ENCODE results near the gene MACROH2A1.

The MACROH2A1 gene

DNA sequence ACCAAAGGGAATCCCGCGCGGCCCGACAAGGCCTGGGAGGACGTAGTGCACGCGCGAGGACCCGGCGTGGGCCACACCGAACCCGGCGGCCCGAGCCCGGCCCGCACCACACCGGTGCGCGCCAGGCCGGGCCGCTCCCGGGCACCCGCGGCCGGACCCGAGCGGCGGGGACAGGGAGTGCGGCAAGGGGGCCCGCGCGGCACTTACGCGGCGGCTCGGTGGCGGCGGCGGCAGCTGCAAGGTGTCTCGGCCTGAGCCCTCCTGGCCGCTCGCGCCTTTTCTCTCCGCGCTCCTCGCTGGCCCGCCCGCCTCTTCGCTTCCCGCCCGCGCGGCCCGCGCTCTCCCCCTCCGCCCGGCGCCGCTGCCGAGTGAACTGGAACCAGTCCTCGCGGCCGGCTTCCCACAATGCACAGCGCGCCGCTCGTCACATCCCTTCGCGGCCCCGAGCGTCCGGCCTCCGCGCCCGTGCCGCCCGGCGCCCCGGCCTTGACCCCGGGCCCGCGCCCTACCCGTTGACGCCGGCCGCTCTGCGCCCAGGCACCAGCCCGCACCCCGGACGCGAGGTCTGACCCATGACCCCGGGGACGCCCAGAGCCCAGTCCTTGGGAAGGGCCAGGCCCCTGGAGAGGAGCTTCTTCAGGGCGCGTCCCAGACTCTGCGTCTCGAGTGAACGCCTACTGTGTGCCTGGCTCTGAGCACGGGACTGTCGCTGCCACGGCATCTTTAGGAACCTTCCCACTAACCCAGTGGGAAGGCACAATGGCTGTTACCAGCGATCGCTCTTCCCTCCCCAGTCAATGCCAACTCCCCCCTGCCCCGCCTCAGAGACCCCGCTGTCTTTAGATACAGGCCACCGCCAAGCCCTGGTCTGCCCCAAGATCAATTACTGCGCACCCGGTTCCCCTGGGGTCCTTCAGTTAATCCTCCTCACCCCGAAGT is at the start of gene MACROH2A1:
MACROH2A1 (minus strand) TSS at position 377 of the 939 bp plus-strand sequence. CDS start 10,138 bp downstream, outside the sequence.
- DNase-seq: peak; percentile 90

DNA sequence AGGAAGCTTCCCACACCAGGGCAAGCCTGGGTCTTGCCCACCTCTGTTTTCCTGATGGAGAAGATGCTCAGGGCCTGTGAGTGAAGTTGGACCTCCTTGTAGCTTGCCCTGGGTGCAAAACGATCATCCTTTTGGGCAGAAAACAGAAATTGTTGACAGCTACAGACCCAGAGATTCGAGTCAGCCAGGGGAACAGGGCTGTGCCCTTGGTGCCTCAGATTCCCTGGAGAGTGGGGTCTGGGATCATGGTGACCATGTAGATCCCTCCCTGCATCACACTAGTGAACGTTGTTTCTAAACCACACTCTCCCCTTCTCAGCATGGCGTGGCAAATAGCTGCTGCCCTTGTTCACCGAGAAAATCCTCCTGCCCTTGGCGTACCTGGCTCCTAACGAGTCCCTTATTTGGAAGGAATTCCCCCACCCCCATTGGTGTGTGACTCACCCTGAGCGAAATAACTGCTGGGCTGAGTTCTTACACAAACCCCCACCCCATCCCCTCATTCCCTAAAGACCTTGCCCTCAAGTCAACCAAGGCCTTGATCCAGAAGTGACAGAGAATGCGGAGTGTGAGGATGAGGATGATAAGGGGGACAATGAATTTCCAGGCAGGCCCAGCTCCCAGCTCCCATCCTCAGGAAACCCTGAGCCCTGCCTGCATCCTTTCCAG is 49.2 kb upstream of the MACROH2A1 start:
- DNase-seq: no peak

DNA sequence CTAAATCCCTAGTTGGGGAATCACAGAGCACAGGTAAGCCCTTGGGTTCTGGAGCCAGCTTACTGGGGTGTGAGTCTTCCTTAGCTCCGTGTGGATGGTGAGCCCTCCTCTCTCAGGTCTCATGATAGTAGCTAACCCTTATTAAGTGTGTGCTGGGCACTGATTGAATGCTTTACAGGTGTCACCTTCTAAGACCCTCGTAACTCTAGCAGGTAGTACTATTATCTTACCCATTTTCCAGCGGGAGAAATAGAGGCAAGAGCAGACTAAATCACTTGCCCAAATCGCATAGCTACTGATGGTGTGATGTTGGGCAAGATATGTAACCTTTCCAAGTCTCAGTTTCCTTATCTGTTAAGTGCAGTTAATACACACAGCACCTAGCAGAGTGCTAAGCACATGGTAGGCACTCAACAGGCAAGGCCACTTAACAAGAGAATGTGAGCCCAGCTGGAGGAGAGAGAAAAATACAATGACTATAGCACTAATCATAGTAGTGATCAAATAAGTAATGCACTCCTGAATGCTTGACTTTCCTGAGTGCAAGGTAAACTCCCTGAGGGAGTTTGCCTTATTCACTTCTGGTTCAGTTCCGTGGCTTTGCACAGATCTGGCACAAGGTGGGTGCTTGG is 48.4 kb upstream of the MACROH2A1 start, which contains the start of gene DCANP1:
DCANP1 (minus strand) TSS at position 51 of the 632 bp plus-strand sequence. CDS start 240 bp downstream, outside the sequence.
- no peak for DNase-seq

DNA sequence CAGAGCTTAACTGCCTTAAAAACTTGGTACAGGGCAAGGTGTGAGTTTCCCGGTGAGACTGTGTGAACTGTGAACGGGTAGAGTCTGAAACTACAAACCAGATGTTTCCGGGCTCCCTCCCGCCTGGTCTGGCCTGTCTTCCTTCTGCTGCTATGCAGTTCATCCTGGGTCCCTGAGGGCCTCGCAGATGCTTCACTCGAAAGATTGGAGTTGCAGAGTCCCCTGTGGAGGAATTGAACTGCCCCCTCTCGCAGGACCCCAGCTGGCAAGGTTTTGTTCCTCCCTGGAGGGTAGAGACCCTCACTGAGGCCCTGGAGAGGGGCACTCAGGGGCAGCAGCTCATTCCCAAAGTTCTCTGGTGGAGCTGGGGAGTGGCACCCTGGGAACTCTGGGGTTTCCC is 47.6 kb upstream of the MACROH2A1 start:
- no peak for DNase-seq

DNA sequence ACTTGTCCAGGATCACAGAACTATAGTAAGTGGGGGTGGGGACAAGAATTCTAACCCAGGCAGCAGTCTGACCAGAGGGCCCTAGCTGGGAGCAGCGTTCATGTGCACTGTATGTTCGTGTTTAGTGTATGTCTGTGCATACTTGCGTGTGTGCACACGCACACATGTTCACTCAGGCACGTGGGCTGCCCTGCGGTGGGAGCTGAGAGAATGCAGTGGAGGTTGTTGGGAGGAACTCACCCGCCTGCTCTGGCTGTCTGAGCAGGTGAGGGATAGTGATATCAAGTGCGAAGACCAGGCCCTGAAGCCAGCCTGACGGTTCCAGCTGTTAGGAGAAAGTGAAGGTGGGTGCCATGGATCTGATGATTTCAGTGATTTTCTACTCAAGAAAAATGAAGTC is 47.2 kb upstream of the MACROH2A1 start:
- DNase-seq: no peak

DNA sequence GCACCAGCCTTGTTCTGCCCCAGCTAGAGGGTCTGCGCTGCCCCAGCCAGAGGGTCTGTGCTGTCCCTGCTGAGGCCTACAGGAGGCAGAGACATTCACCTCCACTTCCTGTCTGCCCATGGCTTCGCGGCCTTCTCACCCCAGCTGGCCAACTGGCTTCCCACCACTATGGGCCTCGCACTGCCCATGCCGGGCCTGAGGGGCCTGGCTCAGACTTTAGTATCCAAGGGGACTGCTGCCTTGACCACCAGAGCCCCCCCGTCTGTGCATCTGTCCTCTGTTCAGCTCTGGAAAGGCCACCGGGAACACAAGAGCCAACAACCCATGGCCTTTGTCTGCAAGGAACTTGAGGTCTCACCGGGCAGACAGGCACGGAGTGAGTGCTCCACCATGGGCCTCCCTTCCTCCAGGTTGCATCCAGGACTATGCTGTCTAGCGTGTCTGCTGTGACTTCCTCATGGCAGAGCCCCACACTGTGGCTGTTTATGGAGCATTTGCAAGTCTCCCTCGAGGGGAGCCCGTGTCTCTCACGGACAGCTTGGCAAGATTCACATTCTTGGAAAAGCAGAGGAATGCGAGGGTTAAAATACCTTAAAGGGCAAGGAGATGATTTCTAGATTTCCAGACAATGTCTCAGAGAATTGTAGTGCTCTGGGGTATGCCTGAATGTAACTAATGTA is 46.4 kb upstream of the MACROH2A1 start:
- no peak for DNase-seq

DNA sequence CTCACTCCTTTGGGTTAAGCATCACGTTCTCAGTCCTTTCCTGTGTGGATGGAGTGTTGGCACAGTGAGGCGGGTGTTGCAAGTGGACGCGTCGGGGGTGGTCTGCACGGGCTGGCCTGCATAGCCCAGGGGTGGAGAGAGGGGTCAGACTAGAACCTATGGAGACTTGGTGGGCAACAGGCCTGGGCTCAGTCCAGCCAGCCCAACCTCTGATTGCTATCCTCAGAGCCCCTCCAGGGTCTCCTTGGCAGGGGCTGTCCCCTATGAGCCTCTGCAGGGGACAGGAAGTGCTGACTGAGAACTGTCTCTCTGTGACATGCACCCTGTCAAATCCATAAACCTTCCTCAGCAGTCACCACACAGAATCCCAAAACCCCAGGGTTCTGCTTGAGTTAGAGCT is 45.9 kb upstream of the MACROH2A1 start:
- DNase-seq: no peak

DNA sequence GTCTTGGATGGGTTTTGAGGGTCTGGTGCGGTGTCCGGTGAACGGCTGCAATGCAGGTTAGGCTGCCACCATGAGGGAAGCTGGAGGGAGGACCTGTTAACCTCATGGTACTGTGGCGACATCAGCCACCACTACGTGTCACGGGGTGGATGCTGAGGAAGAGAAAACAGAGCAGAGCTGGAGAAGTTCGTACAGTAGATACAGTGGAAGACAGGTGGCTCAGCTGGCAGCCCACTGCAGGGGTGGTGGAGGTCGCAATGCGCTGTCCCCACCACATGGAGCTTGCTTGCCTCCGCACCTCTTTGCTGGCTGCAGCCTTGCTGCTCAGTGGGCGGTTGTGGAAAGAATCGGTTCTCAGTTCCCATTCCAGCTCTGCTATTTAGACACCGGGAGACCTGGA is 45.3 kb upstream of the MACROH2A1 start:
- DNase-seq: no peak

DNA sequence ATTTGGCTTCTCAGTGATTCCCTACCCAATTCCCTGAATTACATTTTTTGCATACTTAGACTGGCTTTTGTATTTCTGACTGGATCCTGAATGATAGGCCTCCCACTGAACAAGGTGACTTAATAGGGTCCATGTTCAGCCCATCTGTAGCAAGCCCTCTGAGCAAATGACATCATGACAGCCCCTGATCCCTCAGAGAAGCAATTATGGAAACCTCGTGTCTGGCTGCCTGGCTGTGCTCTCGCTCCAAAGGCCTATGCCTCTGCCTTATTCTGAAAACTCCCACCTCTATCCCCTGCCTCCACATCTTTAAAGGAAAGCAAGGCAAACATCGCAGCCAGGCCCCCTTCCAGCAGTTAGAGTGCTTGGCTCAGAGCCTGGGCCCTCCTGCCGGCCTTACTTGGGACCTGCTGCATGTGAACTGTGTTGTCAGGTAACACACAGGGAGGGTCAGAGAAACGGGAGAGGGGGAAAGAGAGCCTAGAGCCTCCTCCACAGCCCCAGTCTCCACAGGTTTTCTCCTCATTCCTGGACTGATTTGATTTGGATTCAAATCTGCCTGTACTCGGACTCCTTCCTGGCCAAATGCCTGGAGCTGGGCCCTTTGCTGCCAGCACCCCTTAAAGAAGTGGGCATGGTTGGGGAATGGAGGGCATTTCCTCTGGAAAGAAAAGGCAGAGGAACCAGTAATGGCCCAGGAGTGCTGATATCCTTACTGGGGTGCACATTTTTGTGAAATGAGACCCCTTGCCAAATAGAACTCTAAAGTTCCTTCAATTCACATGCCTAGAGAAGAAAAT is 44.3 kb upstream of the MACROH2A1 start:
- DNase-seq: no peak

DNA sequence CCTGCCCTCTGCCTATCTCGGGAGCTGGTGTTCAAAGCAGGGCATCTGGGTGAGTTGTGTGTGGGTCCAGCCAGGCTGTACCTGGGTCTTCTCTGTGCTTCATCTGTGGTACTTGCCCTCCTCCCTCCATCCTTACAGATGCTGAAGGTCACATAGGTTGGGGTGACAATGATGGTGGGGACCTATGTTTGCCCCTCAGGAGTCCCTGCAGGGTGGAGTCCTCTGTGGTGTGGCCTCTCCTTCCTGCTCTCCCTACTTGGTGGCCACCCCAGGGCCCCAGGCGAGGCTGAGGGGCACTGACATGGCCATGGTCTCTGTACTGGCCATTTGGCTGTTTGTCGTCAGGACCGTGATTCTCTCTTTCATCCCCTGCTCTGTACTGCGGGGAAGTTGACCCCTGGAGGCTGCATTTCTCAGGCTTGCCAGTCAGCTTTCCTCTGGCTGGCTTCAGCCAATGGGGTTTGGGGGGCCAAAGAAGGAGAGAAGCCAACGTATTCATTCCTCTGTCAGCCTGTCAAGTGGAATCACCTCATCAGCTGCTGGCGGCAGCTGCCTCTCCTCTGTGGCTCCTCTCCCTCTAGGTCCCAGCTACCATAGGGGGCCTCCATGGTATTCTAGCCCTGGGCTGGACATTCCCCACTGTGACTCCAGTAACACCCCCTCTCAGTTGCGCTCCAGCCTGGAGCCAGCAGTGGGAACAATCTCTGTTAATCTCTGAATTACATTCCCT is 43.6 kb upstream of the MACROH2A1 start:
- DNase-seq: no peak

DNA sequence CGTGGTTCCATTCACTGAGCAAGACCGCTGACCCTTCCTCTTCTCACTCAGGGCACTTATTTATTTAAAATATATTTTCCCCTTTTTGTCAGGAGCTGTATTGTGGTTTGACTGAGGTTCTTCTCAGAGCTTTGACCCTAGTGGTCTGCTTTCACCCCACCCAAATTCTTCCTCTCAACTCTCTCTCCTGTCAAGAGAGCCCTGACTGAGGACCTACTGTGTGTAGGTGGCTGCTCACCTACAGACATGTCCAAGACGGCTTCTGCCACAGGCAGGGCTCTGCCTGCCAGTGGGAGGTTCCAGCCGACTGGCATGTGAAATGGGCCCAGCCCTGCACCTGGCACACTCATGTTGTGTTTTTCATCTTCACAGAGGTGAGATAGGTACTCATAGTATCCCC is 42.9 kb upstream of the MACROH2A1 start:
- DNase-seq: no peak

DNA sequence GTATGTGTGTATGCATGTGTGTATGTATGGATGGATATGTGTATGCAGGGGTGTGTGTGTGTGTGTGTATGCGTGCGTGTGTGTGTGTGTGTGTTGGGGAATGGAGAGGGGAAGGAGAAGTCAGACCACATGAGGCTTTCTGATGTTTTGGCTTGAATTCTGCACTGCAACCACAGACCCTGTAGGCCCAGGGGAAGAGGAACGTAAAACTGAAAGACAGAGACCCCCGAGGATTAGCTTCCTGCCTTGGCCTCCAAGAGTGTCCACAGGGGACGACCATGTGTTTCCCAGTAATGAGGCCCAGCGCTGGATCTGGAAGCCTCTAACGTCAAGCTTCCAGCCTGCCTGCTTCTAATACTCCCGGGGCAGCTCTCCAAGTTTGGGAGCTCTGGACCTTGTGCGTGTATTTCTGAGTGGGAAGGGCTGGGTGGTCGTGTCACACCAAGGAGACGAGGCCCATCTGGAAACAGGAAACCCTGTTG is 42.4 kb upstream of the MACROH2A1 start:
- DNase-seq: no peak

DNA sequence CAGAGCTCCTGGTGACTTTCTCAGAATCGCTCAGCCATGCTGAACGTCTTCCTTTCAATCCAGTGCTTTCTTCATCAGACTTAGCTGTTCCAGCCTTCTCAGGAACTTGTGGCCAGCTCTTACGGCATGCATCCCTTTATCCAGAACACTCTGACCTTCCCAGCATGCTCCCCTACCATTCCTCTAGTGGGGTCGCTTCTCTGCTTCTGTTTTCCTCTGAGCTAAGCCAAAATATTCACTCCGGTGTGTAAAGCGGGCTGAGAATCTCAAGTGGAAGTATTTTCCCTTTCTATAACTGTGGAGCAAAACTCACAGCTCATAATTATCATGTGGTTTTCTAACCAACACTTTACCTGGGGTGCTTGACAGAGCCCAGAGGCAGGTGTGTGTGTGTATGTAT is 41.9 kb upstream of the MACROH2A1 start:
- no peak for DNase-seq

DNA sequence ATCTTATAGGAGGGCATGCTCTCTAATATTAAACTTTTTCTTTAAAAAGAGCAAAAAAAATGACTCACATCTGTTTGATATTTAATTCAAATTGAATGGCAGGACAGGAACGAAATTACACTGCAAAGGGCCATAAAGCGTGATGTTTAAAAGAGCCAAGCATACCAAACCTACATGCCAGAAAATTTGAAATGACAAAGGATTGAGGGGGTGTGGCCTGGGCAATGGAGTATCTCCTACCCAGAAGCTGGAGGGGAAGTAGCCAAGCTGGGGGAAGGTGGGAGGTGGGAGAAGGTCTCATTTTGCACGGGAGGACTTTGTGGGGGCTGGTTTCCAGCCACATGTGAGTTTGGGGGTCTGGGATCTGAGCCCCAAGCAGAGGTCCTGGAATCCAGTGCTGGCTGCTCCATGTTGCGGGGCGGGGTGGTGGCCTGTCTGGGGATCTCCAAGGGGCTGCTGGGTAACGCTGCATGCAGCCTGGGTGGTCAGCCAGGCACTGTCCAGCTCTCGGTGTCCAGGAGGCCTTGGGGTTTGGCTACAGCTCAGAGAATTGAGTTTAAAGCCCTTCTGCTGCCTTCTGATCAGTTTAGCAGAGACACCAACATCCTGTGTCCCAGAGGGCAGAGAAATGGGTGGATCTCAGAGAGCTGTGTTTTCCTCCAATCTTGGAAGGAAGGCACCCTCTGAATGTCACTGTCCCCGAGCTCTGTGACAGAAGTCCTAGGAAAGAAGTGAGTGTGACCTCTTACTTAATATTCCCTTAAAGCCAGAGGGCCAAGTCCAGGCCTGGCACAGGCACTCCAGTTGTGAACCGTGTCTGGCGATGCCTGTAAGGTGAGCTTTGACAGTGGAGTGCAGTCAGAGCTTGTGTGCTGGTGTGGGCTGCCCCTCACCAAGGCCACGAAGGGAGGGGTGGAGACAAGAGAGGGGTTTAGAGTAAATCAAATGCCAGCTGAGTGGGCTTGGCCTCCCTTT is 40.5 kb upstream of the MACROH2A1 start:
- no peak for DNase-seq

DNA sequence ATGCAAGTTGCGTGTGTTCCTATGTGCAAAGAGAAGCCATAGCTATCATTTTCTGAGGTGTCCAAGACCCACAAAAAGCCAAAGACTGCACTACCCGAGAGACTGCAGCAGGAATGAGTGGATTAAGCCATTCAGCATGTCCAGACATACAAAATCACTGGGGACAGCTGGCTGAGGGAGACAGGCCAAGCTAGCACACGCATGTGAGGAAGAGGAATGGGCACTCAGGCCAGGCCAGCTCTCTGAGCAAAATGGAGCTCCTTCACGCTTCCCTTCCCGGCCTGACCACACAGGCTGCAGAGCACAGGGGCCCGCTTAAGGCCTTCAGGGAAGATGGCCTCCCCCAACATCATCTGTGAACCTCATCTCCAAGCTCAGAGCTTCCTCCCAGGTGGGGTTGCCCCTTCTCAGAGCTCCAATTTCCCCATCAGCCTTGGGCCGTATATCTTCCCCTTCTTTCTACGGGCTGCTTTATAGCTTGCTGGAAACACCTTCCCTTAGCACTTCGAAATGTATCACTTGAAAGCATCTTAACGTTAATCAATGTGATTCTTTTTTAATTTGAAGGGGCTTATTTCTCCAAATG is 39.7 kb upstream of the MACROH2A1 start:
- no peak for DNase-seq

DNA sequence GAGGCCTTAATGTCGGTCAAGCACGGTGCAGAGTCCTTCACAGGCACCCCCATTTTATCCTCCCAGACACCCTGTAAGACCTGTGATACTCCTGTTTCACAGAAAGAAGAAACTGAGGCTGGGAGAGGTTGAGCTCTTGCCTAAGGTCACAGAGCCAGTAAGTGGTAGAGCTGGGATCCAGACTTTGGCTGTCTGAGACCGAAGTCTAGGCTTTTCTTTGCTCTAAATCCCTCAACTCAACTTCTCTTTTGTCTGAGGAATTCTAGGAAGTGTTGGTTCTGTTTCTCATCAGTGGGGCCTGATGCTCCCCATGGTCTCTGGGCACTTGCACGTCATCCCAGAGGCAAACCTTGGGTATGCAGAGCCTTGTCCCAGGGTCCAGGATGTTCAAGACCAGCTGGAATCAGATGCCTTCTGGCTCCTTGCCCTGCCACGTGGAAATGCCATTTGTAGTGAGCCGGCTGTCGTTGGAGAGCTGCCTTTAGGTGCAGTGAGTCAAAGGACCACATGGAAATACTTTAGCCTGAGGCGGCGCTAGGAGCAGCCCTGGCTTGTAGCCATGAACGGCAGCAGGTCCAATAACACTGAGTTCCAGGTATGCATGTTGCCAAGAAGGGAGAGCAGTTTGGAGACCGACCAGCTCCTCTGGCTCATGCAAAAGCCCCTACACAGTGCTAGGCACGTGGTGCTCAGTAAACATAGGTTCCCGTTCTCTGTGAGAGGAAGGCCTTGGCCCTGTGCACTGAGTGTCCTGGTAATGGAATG is 38.9 kb upstream of the MACROH2A1 start:
- DNase-seq: no peak

DNA sequence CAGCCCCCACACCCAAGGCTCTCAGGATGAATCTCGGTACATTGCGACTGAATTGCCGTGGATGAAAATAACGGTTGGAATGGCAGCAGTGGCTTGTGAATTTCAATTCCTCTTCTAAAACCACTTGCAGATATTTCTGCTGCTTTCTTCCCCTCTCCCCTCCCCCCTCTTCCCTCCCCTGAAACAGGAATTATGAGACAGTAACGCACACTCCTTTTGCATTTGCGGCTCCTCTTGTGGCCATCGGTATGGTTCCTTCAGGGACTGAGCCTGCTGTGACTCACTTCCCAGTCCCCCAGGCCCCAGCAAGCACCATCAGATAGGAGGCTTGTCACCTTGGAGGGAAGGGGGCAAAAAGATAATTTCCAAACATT is 38.4 kb upstream of the MACROH2A1 start:
- no peak for DNase-seq

DNA sequence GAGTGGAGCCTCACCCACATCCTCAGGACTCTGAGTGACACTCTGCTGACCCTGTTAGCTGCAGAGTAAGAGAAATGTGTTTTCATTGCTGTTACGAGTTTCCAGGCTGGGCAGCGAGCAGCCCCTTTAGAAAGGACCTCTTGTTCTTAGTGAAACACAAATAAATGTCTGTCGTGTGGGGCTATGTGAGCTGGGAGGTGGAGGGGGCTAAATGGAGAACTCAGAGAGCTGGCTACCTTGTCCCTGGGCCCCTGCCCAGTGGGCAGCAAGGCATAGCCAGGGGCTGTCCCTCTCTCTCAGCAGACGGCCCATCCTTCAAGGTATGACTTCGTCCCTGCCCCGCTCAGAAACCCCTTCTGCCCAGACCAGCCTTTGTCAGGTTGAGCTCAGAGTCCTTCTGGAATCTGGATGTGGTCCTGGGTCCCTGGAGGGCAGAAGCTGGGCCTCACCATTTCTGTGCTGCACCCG is 38.0 kb upstream of the MACROH2A1 start:
- DNase-seq: no peak
